ENCODE data around the gene CUL1. TPM values are rescaled to one million over a fixed set of nuclear protein-coding genes. Genes with fewer than 3 reads are reported as not detected.

Gene CUL1
- total RNA-seq, 2 donors from 2014 or later: 35.0 to 42.1 TPM

DNA sequence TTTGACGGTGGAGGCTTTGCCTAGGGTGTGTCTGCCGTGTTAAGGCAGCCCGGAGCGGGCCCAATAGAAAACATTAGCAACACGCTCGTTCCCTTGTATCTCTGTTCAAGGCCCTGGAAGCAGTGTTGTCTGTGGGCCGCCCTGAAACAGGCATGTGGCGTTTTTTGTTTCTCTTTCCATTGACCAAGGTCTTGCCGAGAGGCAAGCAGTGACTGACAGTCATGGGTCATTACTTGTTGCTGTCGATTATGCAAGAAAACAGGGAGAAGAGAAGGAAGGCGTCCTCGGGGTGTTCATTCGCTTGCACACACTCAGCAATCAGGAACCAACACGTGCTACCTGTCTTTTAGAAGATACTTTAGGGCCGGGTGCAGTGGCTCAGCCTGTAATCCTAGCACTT, 92.8 kb downstream of the CUL1 start:
- Histone ChIP-seq H3K27ac (ENCODE audit: low read depth, low read length) (no peak overlapping the region), H3K4me1 (ENCODE audit: control insufficient read depth, insufficient read depth, low read length) (no peaks in the 10 kb centered on the region), H3K4me3 (ENCODE audit: low read length) (no peak overlapping the region), H3K36me3 (ENCODE audit: control insufficient read depth, insufficient read depth, low read length) (peaks cover 79% of the 10 kb centered on the region), H3K27me3 (ENCODE audit: control insufficient read depth, insufficient read depth, low read length, poor library complexity, severe bottlenecking) (no peaks in the 10 kb centered on the region), H3K9me3 (ENCODE audit: control insufficient read depth, low read length) (peaks cover 9% of the 10 kb centered on the region), H3K9ac (ENCODE audit: extremely low read depth, low read length, poor library complexity, severe bottlenecking) (no peak overlapping the region)
- H3K4me3 Mint-ChIP-seq: no peak overlapping the region
- H3K9me3 Mint-ChIP-seq: peaks cover 2% of the 10 kb centered on the region
- no peaks in the 10 kb centered on the region for H3K4me1 Mint-ChIP-seq
- WGBS, 2 experiments (ENCODE audit: insufficient coverage in 1 of 2, insufficient read length in 1 of 2): 85 to 95% methylated on average over 13 to 15 of the region's 15 CpGs
- H3K27me3 Mint-ChIP-seq (ENCODE audit: insufficient read depth): no peaks in the 10 kb centered on the region
- TF ChIP-seq CTCF (conservative IDR thresholded peaks at IDR 0.05): no peak
- peaks cover 81% of the 10 kb centered on the region for H3K36me3 Mint-ChIP-seq (ENCODE audit: low read depth)
- DNase-seq: no peak
- no peak overlapping the region for H3K27ac Mint-ChIP-seq

DNA sequence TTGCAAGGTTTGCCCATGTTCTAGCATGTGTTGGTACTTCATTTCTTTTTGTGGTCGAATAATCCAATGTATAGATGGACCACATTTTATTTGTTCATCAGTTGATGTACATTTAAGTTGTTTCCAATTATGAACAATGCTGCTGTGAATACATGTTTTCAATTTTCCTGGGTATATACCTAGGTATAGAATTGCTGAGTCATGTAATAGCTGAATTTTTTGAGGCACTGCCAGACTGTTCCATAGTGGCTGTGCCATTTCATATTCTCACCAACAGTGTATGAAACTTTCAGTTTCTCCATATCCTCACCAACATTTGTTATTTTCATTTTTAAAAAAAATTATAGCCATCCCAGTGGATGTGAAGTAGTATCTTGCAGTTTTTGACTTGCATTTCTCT, 94.9 kb downstream of the CUL1 start:
- Mint-ChIP-seq H3K4me1 (no peaks in the 10 kb centered on the region), H3K27ac (no peak overlapping the region), H3K4me3 (no peak overlapping the region), H3K27me3 (ENCODE audit: insufficient read depth) (no peaks in the 10 kb centered on the region), H3K9me3 (peaks cover 2% of the 10 kb centered on the region), H3K36me3 (ENCODE audit: low read depth) (peaks cover 83% of the 10 kb centered on the region)
- no peak overlapping the region for H3K9ac ChIP-seq (ENCODE audit: extremely low read depth, low read length, poor library complexity, severe bottlenecking)
- peaks cover 82% of the 10 kb centered on the region for H3K36me3 ChIP-seq (ENCODE audit: control insufficient read depth, insufficient read depth, low read length)
- H3K27ac ChIP-seq (ENCODE audit: low read depth, low read length): no peak overlapping the region
- 93% methylated on average over 1 of the region's 1 CpG; no CpG with 5 or more reads in 1 of the 2 experiments for WGBS, 2 experiments (ENCODE audit: insufficient coverage in 1 of 2, insufficient read length in 1 of 2)
- no peaks in the 10 kb centered on the region for H3K27me3 ChIP-seq (ENCODE audit: control insufficient read depth, insufficient read depth, low read length, poor library complexity, severe bottlenecking)
- H3K9me3 ChIP-seq (ENCODE audit: control insufficient read depth, low read length): peaks cover 9% of the 10 kb centered on the region
- TF ChIP-seq CTCF (conservative IDR thresholded peaks at IDR 0.05): no peak
- no peaks in the 10 kb centered on the region for H3K4me1 ChIP-seq (ENCODE audit: control insufficient read depth, insufficient read depth, low read length)
- no peak overlapping the region for H3K4me3 ChIP-seq (ENCODE audit: low read length)
- DNase-seq: no peak

DNA sequence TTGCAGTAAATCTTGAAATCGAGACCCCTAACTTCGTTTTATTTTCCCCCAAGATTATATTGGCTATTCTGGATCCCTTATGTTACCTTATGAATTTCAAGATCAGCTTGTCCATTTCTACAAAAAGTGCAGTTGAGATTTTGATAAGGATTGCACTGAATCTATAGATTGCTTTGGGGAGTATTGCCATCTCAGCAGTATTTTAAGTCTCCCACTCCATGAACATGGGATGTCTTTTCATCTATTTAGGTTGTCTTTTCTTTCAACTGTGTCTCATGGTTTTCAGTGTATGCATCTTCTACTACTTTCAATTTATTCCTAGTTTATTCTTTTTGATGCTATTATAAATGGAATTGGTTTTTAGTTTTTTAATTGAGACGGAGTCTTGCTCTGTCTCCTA, 95.8 kb downstream of the CUL1 start:
- no peaks in the 10 kb centered on the region for H3K4me1 Mint-ChIP-seq
- H3K36me3 Mint-ChIP-seq (ENCODE audit: low read depth): peaks cover 84% of the 10 kb centered on the region
- no peaks in the 10 kb centered on the region for H3K4me1 ChIP-seq (ENCODE audit: control insufficient read depth, insufficient read depth, low read length)
- H3K4me3 Mint-ChIP-seq: no peak overlapping the region
- peaks cover 6% of the 10 kb centered on the region for H3K9me3 Mint-ChIP-seq
- 99 to 100% methylated on average over 2 to 3 of the region's 3 CpGs for WGBS, 2 experiments (ENCODE audit: insufficient coverage in 1 of 2, insufficient read length in 1 of 2)
- H3K36me3 ChIP-seq (ENCODE audit: control insufficient read depth, insufficient read depth, low read length): peaks cover 82% of the 10 kb centered on the region
- no peak overlapping the region for H3K27ac ChIP-seq (ENCODE audit: low read depth, low read length)
- no peaks in the 10 kb centered on the region for H3K27me3 ChIP-seq (ENCODE audit: control insufficient read depth, insufficient read depth, low read length, poor library complexity, severe bottlenecking)
- no peak overlapping the region for H3K9ac ChIP-seq (ENCODE audit: extremely low read depth, low read length, poor library complexity, severe bottlenecking)
- H3K9me3 ChIP-seq (ENCODE audit: control insufficient read depth, low read length): peaks cover 9% of the 10 kb centered on the region
- no peak for DNase-seq
- H3K27me3 Mint-ChIP-seq (ENCODE audit: insufficient read depth): no peaks in the 10 kb centered on the region
- no peak overlapping the region for H3K4me3 ChIP-seq (ENCODE audit: low read length)
- no peak overlapping the region for H3K27ac Mint-ChIP-seq
- TF ChIP-seq CTCF (conservative IDR thresholded peaks at IDR 0.05): no peak
